AG08395 (cell line): ENCODE data around the gene PRG2.
"Not testable (repeated sequence)": the region's sequence is repeated elsewhere in the genome, so short reads cannot be mapped to it uniquely, and the experiment has no call there.

Experiments used
- DNase-seq: peaks from one replicate; pipeline ENCODE4 v3.0.0; 2012; ENCODE audit warnings: mixed read lengths, low spot score

Gene PRG2

DNA sequence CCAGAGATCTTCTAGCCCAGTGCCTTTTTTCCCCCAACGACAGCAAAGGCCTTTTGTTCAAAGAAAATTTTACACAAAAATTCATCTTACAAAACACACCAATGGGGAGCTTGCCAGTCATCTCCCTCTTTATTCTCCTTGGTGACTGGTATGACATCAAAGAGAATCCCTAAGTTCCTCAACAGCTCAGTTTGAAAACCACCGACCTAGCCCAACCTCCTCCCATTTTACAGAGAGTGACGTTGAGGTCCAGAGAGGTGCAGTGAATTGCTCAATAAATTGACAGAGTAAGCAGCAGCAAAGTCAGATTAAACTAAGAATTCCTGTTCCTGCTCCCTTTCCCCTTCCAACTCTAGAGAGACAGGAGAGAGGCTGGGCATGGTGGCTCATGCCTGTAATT lies 28.7 kb upstream of the PRG2 start:
- no peak for DNase-seq

DNA sequence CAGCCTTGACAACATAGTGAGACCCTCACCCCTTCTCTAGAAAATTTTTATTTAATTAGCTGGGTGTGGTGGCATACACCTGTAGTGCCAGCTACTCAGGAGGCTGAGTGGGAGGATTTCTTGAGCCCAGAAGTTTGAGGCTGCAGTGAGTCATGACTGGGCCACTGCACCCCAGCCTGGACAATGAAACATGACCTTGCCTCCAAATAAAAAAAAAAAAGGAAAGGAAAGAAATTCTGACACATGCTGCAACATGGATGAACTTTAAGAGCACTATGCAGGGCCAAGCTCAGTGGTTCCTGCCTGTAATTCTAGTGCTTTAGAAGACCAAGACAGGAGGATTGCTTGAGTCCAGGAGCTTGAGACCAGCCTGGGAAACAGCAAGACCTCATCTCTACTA lies 27.7 kb upstream of the PRG2 start:
- no peak for DNase-seq

DNA sequence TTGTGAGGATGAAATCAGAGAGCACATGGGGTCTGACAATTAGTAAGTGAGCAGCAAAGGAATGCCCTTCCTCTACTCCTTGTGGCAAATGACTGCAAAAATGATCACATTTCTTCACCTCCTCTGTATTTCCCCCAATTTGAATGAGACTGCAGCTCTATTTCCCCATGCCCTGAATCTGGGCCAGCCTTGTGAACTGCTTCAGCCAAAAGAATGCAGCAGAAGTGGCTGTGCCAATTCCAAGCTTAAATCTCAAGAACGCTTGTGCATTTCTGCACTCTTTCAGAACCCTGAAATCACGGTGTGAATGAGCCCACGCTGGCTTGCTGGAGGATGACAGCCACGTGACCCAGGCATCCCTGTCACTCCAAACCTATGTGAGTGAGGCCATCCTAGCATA lies 26.6 kb upstream of the PRG2 start:
- DNase-seq, result peak; percentile 54

DNA sequence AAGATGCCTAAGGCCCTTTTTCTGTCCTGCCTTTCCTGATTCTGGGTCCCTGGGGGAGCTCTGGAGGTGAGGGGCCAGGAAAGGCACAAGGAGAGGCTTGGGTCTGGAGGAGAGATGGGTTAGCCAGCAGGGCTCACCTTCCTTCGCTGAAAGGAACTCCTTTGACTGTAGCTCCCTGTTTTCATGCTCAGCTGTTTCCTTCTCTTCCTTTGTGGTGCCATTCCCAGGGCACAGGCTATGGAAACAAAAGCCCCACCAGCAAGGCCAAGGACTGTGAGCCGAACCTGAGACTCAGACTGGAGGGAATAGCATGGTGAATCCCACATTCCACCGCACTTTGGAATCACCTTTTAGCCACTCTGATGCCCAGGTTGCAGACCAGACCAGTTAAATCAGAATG lies 26.0 kb upstream of the PRG2 start:
- no peak for DNase-seq

DNA sequence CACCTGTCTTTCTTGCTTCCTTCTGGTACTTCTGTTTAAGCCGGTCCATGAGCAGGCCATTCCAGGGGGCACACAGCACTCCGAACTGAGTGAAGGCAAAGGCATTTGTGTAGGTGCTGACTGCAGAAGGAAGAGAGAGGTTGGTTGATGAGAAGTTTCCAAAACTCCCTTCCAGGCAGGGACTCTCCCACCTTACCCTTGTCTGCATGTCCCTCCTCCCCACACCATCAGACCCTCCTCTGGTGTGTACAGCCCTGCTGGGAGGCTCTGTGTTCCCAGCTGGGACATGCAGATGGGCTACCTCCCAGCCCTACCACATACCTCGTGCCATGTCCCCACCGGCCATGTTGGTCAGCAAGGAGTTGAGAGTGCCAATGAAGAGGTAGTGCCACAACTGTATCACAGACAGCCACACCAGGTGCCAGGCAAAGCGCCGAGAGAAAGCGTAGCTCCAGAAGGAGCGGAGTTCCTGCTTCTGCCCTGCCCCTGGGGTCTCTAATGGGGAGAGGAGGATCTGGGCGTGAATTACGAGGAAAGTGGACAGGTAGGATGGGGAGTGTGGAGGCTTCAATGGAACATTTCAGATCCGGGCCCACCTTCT lies 24.3 kb upstream of the PRG2 start:
- DNase-seq, result no peak

DNA sequence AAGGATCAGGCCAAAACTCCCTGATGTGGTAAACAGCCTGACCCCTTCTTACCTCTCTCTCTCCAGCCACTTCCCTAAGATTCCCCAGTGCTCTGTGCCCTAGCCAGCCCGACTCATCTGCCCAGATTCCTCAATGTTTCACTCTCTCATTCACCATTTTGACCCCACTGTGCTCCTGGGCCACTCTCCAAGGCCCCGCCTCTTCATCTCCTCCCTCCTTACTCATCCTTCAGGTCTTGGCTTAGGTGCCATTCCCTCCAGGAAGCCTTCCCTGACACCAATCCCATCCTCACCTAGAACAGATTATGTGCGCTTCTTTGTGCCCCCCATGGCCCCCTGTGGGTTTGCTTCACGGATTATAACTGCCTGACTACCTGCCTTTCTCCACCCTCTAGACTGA lies 23.2 kb upstream of the PRG2 start:
- no peak for DNase-seq

DNA sequence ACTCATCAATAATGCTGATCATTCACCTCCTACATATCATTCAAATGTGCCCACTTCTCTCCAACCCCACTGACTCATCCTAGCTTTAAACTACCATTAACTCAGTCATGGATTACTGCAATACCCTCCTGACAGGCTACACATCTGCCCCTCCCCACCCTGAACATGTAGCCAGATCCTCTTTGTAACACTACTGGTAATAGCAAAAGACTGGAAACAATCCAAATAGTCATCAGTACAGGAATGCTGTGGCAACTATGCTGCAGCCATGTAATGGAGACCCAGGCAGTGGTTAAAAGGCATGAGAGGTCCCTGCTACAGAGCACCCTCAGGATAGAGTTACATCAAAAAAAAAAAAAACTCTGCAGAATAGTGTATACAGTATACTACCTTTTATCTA lies 19.8 kb upstream of the PRG2 start:
- DNase-seq, result peak; percentile 21

DNA sequence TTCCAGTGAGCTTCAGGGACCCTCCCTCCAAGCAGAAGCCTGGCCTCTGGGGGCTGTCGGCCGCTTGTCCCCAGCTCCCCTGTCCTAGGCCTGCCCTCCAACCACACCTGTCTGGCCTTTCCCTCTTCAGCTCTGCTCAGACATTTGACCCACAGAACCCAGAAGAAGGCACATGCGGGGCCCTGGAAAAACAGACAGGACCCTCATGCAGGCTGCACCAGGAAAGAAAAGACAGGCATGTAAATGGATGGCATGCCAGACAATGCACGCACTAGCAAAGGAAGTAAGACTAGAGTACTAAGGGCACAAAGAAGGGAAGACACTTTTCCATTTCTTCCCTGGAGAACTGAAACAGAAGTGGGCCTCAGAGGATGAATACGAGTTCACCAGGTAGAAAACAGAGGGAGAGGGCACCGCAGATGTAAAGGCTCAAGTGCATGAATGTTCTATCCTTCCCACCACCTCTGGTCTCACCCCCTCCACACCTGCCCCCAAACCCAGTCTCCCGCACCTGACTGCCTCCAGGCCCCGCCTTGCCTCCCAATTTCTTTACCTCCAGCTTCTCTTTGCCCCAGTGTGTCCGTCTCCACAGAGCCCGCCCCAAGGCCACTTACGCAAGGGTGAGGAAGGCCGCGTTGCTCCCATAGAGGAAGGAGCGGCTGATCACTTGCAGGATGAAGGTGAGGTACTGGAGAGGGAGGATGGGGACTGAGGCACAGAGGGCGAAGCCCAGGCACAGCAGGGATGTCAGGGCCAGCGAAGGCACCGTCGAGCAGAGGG lies 19.1 kb upstream of the PRG2 start:
- DNase-seq, result no peak

DNA sequence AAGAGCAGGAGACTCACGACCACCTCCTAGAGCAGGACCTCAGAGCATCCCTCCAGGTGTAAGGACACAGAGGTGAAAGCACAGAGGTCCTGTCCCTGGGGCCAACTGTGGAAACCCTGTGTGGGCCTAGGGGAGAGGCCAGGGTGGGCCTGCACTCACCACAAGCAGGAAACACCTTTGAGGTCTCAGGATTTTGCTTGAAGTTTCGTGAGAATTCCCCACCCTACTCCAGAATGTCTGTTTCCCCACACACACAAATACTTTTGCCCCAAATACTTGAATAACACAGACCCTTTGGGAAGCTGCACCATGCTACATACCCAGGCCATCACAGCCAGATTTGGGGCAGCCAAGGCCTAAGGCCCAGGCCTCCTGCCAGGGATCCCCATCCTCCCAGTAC lies 18.3 kb upstream of the PRG2 start:
- no peak for DNase-seq

DNA sequence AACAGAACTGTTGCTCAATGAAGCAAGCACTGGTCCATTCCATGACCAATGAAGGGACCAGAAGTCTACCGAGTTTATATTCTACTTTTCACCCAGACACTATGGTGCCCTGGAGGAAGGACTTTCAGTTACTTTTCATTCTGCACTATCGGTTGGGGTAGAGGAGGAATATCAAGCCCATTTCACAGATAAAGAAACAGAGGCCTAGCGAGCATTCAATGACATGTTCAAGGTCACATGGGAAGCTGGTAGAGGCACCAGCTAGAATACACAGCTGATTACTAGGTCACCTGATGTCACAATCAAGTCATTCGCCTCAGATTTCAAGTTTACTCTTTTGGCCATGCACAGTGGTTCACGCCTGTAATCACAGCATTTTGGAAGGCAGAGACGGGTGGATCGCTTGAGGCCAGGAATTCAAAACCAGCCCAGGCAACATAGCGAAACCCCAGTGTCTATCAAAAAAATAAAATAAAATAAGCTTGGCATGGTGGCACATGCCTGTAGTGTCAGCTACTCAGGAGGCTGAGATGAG lies 17.6 kb upstream of the PRG2 start:
- no peak for DNase-seq

DNA sequence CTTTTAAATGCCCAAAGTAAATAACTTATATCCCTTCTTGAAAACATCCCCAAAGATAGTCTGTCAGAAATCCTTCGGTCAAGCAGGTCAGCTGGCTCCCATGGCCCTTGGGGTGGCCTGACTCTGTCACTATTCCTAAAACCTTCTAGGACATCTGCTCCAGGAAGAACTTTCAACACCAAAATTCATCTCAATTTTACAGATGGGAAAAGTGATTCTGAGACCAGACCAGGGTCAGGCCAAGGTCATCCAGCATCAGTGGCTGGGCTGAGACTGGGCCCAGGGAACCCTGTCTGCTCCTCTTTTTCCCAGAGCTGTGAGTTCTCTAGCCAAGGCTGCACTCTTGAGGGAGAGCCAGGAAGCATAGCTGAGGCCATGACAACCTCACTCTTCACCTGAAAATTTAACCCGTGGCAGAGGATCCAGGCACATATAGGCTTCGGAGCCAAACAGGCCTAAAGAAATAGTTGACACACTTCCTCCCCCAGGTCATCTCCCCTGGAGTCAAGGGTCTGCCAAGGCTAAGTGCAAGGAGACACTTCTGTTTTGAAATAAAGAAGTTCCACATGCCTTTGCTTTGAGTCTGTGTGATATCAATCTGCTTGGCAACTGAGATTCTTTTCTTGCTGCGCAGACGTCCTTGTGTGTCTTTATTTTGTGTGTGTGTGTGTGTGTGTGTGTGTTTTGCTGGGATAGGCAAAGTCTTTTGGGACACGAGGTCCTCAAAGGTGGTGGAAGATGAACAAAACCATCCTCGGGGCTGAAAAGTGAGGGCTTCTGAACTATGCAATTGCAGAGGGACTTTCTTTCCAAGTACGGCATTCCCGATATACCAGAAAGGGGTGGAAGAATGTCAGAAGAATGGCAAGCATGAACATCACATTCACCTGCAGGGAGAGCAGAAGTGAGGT lies 16.8 kb upstream of the PRG2 start:
- no peak for DNase-seq

DNA sequence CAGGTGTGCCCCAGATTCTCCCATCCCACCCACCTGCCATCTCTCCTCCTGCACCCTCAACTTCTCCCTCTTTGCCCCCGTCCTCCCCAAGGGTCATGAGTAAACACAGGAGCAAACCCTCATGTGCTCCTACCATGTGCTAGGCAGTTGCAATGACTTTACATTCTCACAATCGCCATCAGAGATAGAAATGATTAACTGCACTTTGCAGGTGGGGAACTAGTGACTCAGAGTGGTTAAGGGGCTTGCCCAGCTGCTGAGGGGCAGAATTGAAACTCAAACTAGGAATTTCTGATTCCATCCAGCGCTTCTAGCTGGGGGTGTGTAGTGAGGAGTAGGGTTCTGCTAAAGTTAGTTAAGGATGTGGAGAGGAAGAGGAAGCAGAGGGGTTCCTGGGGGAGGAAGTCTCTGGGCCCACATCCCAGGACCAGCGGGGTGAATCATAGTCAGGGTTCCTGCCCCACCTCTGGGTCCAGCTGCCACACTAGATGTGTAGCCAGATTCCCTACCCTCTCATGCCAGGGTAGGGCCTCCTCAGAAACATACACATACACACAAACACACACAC lies 16.0 kb upstream of the PRG2 start:
- no peak for DNase-seq

DNA sequence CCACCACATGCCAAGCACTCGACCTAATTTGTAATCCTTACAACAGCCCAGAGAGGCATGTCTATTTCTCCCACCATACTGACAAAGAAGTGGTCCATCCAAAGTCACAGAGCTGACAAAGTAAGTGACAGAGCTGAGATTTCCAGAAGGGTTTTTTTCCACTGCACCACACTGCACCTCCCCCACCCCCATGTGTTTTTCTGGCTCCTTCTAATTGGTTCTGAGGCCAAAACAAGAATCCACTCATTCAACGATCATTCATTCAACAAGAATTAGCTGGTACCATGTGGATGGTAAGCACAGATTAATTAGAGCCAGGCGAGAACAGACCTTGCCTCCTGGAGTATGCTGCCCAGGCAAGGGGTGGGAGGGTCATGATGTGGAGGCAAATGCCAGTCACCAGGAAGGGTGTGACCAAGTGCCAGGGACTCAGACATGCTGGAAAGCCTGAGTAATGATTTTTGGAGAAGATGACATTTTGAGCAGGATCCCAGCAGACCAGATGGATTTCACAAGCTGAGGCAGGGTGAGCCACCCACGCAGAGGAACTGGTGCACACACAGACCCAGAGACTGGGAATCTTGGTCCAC lies 14.9 kb upstream of the PRG2 start:
- peak; percentile 40 for DNase-seq

DNA sequence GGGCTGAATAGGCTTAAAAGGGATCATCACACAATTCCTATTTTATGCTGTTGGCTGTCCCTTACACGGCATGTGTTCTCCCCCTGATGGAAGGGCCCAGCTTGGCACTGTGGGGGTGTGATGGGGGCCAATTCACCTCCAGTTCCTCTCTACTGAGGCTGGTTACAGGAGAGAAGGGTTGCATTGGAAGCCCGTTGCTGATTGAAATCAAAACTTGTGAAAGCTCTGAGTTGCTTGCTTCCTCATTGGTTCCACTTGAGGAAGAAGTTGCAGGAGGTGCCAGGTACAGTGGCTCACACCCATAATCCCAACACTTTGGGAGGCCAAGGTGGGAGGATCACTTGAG lies 13.3 kb upstream of the PRG2 start:
- no peak for DNase-seq

DNA sequence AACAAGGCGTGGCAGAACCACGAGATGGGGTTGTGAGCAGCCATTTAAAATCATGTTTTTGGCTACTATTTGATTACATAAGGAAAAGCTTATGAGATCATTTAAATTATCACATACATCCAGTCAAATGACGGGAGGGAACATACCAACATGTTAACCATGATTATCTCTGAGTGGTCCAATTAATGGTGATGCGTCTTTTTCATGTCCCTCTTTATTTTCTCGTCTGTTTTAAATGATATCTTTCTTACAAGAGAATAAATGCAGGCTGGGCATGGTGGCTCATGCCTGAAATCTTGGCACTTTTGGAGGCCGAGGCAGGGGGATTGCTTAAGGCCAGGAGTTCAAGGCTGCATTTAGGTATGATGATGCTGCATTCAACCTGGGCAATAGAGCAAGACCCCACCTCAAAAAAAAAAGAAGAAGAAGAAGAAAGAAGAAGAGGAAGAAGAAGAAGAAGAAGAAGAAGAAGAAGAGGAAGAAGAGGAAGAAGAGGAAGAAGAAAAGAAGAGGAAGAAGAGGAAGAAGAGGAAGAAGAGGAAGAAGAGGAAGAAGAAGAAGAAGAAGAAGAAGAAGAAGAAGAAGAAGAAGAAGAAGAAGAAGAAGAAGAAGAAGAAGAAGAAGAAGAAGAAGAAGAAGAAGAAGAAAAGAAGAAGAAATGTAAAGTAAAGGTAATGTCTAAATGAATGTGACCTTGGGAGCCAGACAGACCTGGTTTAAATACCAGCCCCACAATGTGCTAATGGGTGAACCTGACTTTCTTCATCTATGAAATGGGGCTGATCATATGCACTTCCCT lies 12.8 kb upstream of the PRG2 start:
- not testable (repeated sequence) for DNase-seq

DNA sequence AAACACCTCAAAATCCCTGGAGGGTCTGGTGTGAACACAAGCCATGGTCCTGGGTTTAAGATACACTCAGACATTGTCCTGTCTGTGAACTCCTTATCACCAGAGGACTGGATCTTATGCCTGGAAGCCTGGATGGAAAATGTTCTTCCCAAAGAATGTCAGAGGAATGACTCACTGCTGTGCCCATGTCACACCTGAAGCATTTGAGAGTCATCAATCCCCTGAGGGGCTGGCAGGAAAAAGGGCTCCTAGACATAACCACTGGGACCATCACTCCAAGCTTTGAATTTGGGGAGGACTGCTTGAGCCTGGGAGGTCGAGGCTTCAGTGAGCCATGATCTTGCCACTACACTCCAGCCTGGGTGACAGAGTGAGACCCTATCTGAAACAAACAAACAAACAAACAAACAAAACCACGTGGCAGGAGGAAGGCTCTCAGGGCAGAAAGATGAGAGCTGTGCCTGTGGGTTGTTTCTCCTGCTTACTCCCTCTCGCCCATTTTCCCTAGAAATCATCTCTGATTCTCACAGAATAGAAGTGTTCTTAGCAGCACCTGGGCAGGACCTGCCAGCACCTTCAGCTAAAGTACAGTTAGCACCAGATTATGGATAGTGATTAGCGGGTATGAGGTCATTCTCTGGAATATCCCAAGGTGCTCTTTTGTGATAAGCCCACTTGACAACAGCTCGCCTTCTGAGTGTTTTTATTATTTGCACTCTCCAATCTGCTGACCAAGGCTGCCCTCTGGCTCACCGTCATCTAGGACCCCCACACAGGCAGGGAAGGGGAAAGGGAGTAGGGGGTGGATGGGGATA lies 11.9 kb upstream of the PRG2 start:
- no peak for DNase-seq

DNA sequence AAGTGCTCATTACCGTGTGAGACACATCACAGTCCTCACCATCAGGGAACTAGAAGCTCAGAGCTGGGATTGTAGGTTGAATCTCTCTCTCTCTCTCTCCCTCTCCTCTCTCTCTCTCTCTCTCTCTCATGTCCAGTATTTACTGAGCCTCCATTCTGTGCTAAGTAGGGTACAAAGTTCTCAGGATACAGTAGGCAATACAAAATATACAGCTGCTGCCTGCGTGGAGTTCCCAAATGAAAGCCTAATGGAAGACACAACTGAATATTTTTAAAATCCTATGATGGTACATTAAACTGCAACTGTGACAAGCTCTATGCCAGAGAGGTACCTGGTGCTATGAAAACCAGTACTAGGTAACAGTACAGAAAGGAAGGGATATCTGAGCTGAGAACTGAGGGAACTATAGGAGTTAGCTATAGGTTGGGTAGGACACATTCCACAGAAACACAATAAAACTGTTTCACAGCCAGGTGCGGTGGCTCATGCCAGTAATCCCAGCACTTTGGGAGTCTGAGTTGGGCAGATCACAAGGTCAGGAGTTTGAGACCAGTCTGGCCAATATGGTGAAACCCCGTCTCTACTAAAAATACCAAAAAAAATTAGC lies 9.6 kb upstream of the PRG2 start:
- no peak for DNase-seq

DNA sequence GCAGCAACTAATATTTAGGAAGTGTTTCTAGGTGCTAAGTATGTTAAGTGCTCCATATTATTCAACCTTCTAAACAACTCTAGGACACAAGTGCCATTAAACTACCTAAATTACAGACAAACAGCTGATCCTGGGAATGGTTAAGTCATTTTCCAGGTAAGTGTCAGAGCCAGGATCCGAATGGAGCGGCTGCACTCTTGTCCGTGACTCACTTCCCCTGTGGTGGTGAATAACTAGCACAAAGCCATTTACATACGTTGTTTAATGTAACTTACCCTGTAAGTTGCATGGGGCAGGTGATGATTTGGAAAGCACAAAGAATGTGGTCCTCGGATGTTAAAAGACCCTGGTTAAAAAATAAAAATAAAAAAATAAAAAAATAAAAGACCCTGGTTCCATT lies 8.8 kb upstream of the PRG2 start:
- no peak for DNase-seq

DNA sequence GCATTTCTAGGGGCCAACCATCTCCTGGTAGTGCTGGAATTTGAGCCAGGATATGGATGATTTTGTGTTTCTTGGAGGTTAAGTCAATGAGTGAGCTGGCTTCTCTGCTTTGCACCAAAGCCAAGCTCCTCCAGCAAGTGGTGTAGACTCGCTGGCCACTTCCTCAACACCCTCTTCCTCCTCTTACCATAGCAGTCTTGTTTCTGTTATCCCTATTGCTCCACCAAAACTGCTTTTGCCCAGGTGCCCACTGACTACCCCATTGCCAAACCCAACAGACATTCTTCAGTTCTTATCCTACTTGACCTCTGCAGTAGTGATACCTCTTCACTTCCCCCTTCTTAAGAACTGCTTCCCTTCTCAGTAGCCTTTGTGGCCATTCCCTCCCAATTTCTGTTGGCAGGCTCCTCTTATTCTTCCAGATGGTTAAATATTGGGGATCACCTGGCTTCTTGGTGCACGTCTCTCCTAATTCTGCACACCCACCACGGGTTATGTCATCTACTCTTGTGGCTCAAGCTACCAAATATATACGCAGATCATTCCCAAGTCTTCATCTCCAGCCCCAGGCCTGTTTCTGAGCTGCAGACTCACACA lies 7.0 kb upstream of the PRG2 start:
- no peak for DNase-seq

DNA sequence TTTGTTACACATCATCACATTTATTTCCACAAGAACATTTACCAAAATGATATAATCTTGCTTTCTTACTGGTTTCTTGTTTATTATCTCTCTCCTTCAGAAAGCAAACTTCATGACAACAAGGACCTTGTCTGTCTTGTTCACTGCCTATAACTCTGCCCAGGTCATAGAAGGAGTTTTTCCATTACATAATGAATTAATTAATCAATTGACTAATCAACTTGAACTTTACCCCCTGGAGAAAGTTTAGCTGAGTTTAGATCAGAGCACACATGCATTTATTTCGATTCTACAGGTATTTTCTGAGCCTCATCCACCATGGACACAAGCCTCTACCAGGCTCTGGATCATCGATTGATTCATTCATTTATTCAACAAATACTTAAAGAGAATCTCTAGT lies 6.3 kb upstream of the PRG2 start:
- no peak for DNase-seq
